H4 (cell line): ENCODE measurements around the gene FLT3LG. TPM values are rescaled to one million over a fixed set of nuclear protein-coding genes. Genes with fewer than 3 reads are reported as not detected.
"Not testable (repeated sequence)": the region's sequence is repeated elsewhere in the genome, so short reads cannot be mapped to it uniquely, and the experiment has no call there.

Experiments
- DNase-seq: peaks from one replicate; pipeline ENCODE4 v3.0.0-alpha.2; 2015; ENCODE audit warnings: low spot score
- total RNA-seq: library from RNA; depleted of rRNA; stranded (reverse); fragments of >200 nt; shearing (Covaris generic); gene quantifications from 2 replicates; pipeline ENCODE4 v1.2.3, GENCODE V29; 2014

FLT3LG gene
- total RNA-seq, 1 experiment from 2014 or later, result 6.0 TPM

- no peak for DNase-seq
Observed at GRCh38 chr19:49461656-49462055, 12.4 kb upstream of the FLT3LG start.

GRCh38 chr19:49462492-49462891, 11.5 kb upstream of the FLT3LG start:
- no peak for DNase-seq

- no peak for DNase-seq
Observed at GRCh38 chr19:49463960-49464740, 9.9 kb upstream of the FLT3LG start.

GRCh38 chr19:49465371-49465770, 8.6 kb upstream of the FLT3LG start:
- DNase-seq, result no peak

- no peak for DNase-seq
Observed at GRCh38 chr19:49468199-49468598, 5.8 kb upstream of the FLT3LG start.

- DNase-seq, result peak; percentile 63
Observed at GRCh38 chr19:49468746-49469447, 5.1 kb upstream of the FLT3LG start.

GRCh38 chr19:49469828-49470614, 4.0 kb upstream of the FLT3LG start:
- no peak for DNase-seq

GRCh38 chr19:49470615-49470978, 3.4 kb upstream of the FLT3LG start:
- no peak for DNase-seq

GRCh38 chr19:49472936-49473335, 1.1 kb upstream of the FLT3LG start:
- no peak for DNase-seq

GRCh38 chr19:49473501-49473867, 531 bp upstream of the FLT3LG start:
- DNase-seq, result not testable (repeated sequence)

GRCh38 chr19:49474542-49474924, 518 bp downstream of the FLT3LG start:
- DNase-seq, result no peak

GRCh38 chr19:49475191-49475917, 1.3 kb downstream of the FLT3LG start:
- DNase-seq, result no peak

GRCh38 chr19:49475995-49476880, 2.2 kb downstream of the FLT3LG start:
- no peak for DNase-seq

- no peak for DNase-seq
Observed at GRCh38 chr19:49479975-49480628, 6.1 kb downstream of the FLT3LG start.

GRCh38 chr19:49481020-49481683, 7.1 kb downstream of the FLT3LG start:
- DNase-seq, result no peak

- DNase-seq, result no peak
Observed at GRCh38 chr19:49486232-49486631, 12.2 kb downstream of the FLT3LG start.

- no peak for DNase-seq
Observed at GRCh38 chr19:49486710-49487276, 12.8 kb downstream of the FLT3LG start.

GRCh38 chr19:49487277-49488045, 13.4 kb downstream of the FLT3LG start, which contains the start of gene RPL13A:
Gene RPL13A (plus strand): TSS chr19:49487608. CDS start chr19:49487630, 22 bp downstream.
- peak; percentile 100 for DNase-seq
